ENCODE results near the gene DSCAML1.

DNA sequence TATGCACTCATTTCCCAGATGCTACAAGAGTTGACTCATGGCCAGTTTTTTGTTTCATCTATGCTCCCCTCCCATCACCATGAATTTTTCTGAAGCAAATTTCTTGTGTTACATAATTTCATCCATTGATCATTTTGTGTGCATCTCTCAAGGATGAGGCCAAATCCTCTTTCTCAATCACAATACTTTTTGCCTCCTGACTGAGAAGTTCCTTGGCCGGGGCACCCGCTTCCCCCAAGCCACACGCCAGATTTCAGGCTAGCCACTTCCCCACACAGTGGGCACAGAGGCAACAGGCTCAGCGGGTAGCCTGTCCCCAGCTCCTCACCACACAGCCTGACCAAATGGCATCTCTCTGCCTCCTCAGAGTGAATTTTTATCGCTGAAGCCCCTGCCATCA lies 9.8 kb upstream of the DSCAML1 start:
- TF ChIP-seq POLR2AphosphoS5 (IDR thresholded peaks at IDR 0.05; ENCODE audit: low read depth, low read length): no peak
- TF ChIP-seq RAD21 (IDR thresholded peaks at IDR 0.05 in 1 of 2, conservative IDR thresholded peaks at IDR 0.05 in 1 of 2; ENCODE audit: low read depth in 2 of 2, low read length in 2 of 2): no peak
- no peak for TF ChIP-seq TAF1 (IDR thresholded peaks at IDR 0.05; ENCODE audit: low read depth, low read length)

All from H1 (cell line).